ENCODE measurements around the gene SHLD1.

SHLD1 gene

DNA sequence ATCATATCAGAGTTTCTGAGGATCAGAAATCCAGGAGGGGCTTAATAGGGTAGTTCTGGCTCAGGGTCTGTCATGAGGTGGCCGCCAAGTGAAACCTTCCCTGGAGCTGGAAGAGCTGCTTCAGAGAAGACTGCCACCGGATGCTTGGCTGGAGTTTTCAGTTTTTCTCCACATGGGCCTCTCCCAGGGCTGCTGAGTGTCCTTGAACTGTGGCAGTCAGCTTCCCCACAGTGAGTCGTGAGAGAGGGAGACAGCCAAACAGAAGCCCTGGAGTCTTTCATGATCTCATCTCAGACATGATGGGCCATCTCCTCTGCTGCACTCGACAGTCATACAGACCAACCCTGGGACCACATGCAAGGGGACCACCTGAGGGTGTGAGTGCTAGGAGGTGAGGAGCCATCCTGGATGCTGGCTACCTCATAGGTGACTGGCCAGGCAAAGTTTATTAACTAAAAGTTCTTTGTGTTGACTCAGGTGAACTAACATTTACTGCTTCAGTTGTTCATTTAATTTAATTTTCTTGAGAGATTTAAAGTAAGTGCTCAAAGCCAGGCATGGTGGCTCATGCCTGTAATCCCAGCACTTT is 71.5 kb downstream of the SHLD1 start:
- TF ChIP-seq, protein P1, sequence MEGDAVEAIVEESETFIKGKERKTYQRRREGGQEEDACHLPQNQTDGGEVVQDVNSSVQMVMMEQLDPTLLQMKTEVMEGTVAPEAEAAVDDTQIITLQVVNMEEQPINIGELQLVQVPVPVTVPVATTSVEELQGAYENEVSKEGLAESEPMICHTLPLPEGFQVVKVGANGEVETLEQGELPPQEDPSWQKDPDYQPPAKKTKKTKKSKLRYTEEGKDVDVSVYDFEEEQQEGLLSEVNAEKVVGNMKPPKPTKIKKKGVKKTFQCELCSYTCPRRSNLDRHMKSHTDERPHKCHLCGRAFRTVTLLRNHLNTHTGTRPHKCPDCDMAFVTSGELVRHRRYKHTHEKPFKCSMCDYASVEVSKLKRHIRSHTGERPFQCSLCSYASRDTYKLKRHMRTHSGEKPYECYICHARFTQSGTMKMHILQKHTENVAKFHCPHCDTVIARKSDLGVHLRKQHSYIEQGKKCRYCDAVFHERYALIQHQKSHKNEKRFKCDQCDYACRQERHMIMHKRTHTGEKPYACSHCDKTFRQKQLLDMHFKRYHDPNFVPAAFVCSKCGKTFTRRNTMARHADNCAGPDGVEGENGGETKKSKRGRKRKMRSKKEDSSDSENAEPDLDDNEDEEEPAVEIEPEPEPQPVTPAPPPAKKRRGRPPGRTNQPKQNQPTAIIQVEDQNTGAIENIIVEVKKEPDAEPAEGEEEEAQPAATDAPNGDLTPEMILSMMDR (conservative IDR thresholded peaks at IDR 0.05; ENCODE audit: low read depth, low read length): no peak
- no peak overlapping the region for H3K4me3 ChIP-seq (IDR thresholded peaks at IDR 0.05; ENCODE audit: insufficient read depth, low read depth, low read length)
- H2AFZ ChIP-seq (ENCODE audit: low read depth): no peak overlapping the region
- H3K4me1 ChIP-seq (ENCODE audit: low read depth, poor library complexity, severe bottlenecking): no peaks in the 10 kb centered on the region
- H3K79me2 ChIP-seq (ENCODE audit: insufficient read depth, low read depth): no peaks in the 10 kb centered on the region
- H3K27me3 ChIP-seq (ENCODE audit: insufficient read depth, low read depth): no peaks in the 10 kb centered on the region
- no peak overlapping the region for H3K9ac ChIP-seq
- no peaks in the 10 kb centered on the region for H3K36me3 ChIP-seq (ENCODE audit: insufficient read depth)
- no peak overlapping the region for H3K27ac ChIP-seq
- no peak overlapping the region for H3K4me2 ChIP-seq
- H4K20me1 ChIP-seq (ENCODE audit: insufficient read depth): no peaks in the 10 kb centered on the region

DNA sequence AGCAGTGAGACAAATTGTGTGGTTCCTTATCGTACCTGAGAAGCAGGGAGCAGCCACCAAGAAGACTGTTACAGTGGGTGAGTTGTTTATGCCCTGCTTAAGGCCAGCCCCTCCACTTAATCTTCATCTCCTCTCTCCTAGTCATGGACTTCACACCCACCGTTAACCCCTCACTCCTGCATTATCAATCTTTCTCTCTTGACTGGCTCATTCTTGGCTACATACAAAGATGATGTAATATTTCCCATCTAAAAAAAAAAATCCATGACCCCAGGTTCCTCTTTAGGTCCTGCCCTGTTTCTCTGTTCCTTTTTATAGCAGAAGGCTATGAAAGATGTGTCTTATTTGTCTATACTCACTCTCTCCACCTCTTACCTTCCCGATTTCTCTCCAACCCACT is 72.4 kb downstream of the SHLD1 start:
- no peaks in the 10 kb centered on the region for H3K4me1 ChIP-seq (ENCODE audit: low read depth, poor library complexity, severe bottlenecking)
- no peaks in the 10 kb centered on the region for H4K20me1 ChIP-seq (ENCODE audit: insufficient read depth)
- TF ChIP-seq, protein P1 (conservative IDR thresholded peaks at IDR 0.05; ENCODE audit: low read depth, low read length): no peak
- no peaks in the 10 kb centered on the region for H3K27me3 ChIP-seq (ENCODE audit: insufficient read depth, low read depth)
- H3K36me3 ChIP-seq (ENCODE audit: insufficient read depth): no peaks in the 10 kb centered on the region
- H3K4me2 ChIP-seq: no peak overlapping the region
- H3K9ac ChIP-seq: no peak overlapping the region
- H2AFZ ChIP-seq (ENCODE audit: low read depth): no peak overlapping the region
- H3K79me2 ChIP-seq (ENCODE audit: insufficient read depth, low read depth): no peaks in the 10 kb centered on the region
- no peak overlapping the region for H3K27ac ChIP-seq
- no peak overlapping the region for H3K4me3 ChIP-seq (IDR thresholded peaks at IDR 0.05; ENCODE audit: insufficient read depth, low read depth, low read length)

DNA sequence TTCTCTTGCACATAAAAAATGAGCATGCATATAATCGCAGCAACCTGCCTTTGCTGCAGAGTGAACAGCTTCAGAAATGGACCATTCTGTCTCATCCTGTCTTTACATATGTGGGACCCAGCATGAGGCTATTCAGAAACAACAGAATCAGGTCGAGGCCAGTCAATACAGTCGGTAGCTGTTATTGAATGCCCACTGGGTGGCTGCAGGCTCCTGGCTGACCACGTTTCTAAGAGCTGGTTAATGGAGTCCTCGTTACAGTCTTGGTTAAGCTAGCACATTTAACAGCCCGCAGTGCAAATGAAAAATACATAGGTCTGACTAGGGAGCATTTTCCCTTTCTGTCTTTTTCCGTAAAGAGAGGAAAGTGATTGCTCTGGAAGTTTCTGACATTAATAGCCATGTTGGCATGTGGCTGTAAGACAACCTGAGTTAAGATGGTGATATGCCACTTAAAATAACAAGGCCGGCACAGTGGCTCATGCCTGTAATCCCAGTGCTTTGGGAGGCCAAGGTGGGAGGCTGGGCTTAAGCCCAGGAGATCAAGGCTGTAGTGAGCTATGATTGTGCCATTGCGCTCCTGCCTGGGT is 75.0 kb downstream of the SHLD1 start:
- H3K9ac ChIP-seq: no peak overlapping the region
- TF ChIP-seq, protein P1 (conservative IDR thresholded peaks at IDR 0.05; ENCODE audit: low read depth, low read length): no peak
- no peak overlapping the region for H3K4me2 ChIP-seq
- H3K4me3 ChIP-seq (IDR thresholded peaks at IDR 0.05; ENCODE audit: insufficient read depth, low read depth, low read length): no peak overlapping the region
- no peaks in the 10 kb centered on the region for H3K36me3 ChIP-seq (ENCODE audit: insufficient read depth)
- H3K79me2 ChIP-seq (ENCODE audit: insufficient read depth, low read depth): no peaks in the 10 kb centered on the region
- H2AFZ ChIP-seq (ENCODE audit: low read depth): no peak overlapping the region
- no peaks in the 10 kb centered on the region for H3K4me1 ChIP-seq (ENCODE audit: low read depth, poor library complexity, severe bottlenecking)
- no peaks in the 10 kb centered on the region for H3K27me3 ChIP-seq (ENCODE audit: insufficient read depth, low read depth)
- no peak overlapping the region for H3K27ac ChIP-seq
- H4K20me1 ChIP-seq (ENCODE audit: insufficient read depth): no peaks in the 10 kb centered on the region

DNA sequence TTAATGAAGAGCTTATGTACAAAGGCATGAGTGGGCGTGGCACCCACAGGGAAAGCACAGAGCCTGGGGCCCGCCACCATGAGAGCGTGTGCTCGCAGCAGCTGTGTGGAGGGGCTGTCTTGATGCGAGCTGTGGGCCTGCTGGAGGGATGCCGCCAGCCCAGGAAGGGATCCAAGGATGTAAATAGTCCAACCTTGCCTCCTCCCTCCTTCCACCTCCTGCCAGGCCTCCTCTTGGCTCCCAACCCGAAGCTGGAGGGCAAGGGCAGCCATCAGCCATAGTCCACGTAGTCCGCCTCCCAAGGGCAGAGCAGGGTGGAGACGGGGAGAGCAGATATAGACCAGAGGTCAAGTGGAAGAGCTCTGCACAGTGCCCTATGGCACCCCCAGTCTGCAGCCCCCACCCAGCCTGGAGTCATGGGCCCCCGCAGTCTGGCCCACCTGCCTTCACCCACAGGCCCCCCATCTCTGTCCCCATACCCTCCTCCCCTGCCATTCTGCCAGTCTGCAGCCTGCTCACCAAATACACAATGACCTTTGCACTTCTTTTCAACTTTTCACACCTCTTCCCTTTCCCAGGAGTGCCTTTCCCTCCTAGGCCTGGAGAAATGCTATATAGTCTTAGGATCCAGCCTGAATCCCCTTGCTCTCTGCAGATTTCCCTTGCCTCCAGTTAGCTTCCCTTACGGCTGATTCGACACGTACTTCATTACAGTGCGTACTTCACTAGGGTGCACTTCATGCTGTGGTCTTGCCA is 77.1 kb downstream of the SHLD1 start:
- no peaks in the 10 kb centered on the region for H3K27me3 ChIP-seq (ENCODE audit: insufficient read depth, low read depth)
- H3K4me3 ChIP-seq (IDR thresholded peaks at IDR 0.05; ENCODE audit: insufficient read depth, low read depth, low read length): no peak overlapping the region
- H3K27ac ChIP-seq: no peak overlapping the region
- H2AFZ ChIP-seq (ENCODE audit: low read depth): no peak overlapping the region
- H3K36me3 ChIP-seq (ENCODE audit: insufficient read depth): no peaks in the 10 kb centered on the region
- TF ChIP-seq, protein P1 (conservative IDR thresholded peaks at IDR 0.05; ENCODE audit: low read depth, low read length): no peak
- H3K9ac ChIP-seq: no peak overlapping the region
- H3K79me2 ChIP-seq (ENCODE audit: insufficient read depth, low read depth): no peaks in the 10 kb centered on the region
- no peaks in the 10 kb centered on the region for H3K4me1 ChIP-seq (ENCODE audit: low read depth, poor library complexity, severe bottlenecking)
- no peaks in the 10 kb centered on the region for H4K20me1 ChIP-seq (ENCODE audit: insufficient read depth)
- no peak overlapping the region for H3K4me2 ChIP-seq

All from KMS-11 (cell line).